ENCODE results near the gene ZNF500.

- TF ChIP-seq, protein P1, sequence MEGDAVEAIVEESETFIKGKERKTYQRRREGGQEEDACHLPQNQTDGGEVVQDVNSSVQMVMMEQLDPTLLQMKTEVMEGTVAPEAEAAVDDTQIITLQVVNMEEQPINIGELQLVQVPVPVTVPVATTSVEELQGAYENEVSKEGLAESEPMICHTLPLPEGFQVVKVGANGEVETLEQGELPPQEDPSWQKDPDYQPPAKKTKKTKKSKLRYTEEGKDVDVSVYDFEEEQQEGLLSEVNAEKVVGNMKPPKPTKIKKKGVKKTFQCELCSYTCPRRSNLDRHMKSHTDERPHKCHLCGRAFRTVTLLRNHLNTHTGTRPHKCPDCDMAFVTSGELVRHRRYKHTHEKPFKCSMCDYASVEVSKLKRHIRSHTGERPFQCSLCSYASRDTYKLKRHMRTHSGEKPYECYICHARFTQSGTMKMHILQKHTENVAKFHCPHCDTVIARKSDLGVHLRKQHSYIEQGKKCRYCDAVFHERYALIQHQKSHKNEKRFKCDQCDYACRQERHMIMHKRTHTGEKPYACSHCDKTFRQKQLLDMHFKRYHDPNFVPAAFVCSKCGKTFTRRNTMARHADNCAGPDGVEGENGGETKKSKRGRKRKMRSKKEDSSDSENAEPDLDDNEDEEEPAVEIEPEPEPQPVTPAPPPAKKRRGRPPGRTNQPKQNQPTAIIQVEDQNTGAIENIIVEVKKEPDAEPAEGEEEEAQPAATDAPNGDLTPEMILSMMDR (IDR thresholded peaks at IDR 0.05; ENCODE audit: insufficient read depth, low read length, poor library complexity, severe bottlenecking): no peak
- no peak for TF ChIP-seq EZH2phosphoT487 (conservative IDR thresholded peaks at IDR 0.05; ENCODE audit: low read length)
Observed at GRCh38 chr16:4783251-4783950, 16.4 kb upstream of the ZNF500 start.

Measured in SU-DHL-6 (cell line).